ENCODE data around the gene CCNL2.

DNA sequence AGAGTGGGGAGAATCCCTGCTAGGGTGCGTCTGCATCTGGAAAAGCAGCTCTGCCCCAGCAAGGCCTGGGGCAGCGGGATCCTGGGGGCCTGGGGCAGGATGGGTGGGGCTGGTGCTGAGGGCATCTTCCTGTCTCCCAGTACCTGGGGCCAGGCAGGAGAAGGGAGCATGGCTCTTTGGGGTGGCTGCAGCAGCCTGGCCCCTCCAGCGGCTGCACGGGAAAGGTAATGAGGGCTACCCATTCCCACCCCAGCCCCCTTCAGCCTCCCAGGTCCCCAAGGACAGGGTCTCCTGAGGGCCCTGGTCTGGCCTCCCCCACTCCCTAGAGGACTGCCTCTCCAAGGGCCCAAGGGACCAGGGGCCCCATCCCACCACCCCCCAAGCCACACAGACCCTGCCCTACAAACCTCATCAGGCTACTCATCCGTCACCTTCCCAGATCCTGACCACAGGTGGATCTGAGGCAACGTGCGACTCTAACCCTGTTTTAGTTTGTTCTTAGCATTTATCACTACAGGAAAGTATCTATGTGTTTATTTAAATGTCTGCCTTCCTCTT is 22.9 kb upstream of the CCNL2 start:
- no peak for TF ChIP-seq EZH2 (IDR thresholded peaks at IDR 0.05; ENCODE audit: insufficient read depth, poor library complexity, severe bottlenecking)
- TF ChIP-seq EZH2phosphoT487 (IDR thresholded peaks at IDR 0.05; ENCODE audit: insufficient read depth, low read depth) = no peak
